Measurements from ENCODE around the gene IRF2BP1. TPM values are rescaled to one million over a fixed set of nuclear protein-coding genes. Genes with fewer than 3 reads are reported as not detected.
"Not testable (repeated sequence)": the region's sequence is repeated elsewhere in the genome, so short reads cannot be mapped to it uniquely, and the experiment has no call there.

Gene IRF2BP1
- polyA plus RNA-seq, 2 donors = 9.0 to 10.6 TPM

DNA sequence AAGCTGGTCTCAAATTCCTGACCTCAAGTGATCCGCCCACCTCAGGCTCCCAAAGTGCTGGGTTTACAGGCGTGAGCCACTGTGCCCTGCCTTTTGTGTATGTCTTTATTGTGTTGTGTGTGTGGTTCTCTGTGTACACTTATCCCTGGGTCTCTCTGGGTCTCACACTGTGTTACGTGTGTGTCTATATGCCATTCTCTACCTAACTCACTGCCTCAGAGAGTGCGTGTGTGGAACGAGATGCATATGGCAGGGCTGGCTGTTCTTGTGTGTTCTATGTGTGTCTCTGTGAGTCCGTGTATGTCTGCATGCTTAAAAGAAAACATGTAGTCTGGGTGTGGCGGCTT, 11.3 kb downstream of the IRF2BP1 start:
- no peak overlapping the region for H3K4me3 ChIP-seq (ENCODE audit: low read depth in 1 of 2, low read length in 2 of 2)
- no peaks in the 10 kb centered on the region for H3K9me3 ChIP-seq (ENCODE audit: control insufficient read depth in 2 of 2, insufficient read depth in 1 of 2, low read depth in 1 of 2, low read length in 1 of 2)
- WGBS, 2 donors = 88% methylated on average over 7 of the region's 7 CpGs
- no peak overlapping the region for H3K27ac ChIP-seq (ENCODE audit: low read depth in 2 of 2, low read length in 1 of 2)
- H3K4me1 ChIP-seq (ENCODE audit: control insufficient read depth in 2 of 2, insufficient read depth in 2 of 2, low read length in 1 of 2) = peaks cover 0 to 3% of the 10 kb centered on the region in 2 donors
- no peaks in the 10 kb centered on the region for H3K27me3 ChIP-seq (ENCODE audit: control insufficient read depth in 1 of 2, insufficient read depth in 2 of 2, low read length in 2 of 2)
- no peaks in the 10 kb centered on the region for H3K36me3 ChIP-seq (ENCODE audit: control insufficient read depth in 2 of 2, insufficient read depth in 2 of 2, low read length in 1 of 2)

GRCh38 chr19:45873219-45873772, 12.6 kb downstream of the IRF2BP1 start:
- Histone ChIP-seq H3K27ac (ENCODE audit: low read depth in 2 of 2, low read length in 1 of 2) (no peak overlapping the region), H3K4me1 (ENCODE audit: control insufficient read depth in 2 of 2, insufficient read depth in 2 of 2, low read length in 1 of 2) (peaks cover 0 to 3% of the 10 kb centered on the region in 2 donors), H3K36me3 (ENCODE audit: control insufficient read depth in 2 of 2, insufficient read depth in 2 of 2, low read length in 1 of 2) (no peaks in the 10 kb centered on the region), H3K27me3 (ENCODE audit: control insufficient read depth in 1 of 2, insufficient read depth in 2 of 2, low read length in 2 of 2) (no peaks in the 10 kb centered on the region), H3K4me3 (ENCODE audit: low read depth in 1 of 2, low read length in 2 of 2) (no peak overlapping the region), H3K9me3 (ENCODE audit: control insufficient read depth in 2 of 2, insufficient read depth in 1 of 2, low read depth in 1 of 2, low read length in 1 of 2) (no peaks in the 10 kb centered on the region)
- 85 to 86% methylated on average over 7 of the region's 7 CpGs for WGBS, 2 donors

DNA sequence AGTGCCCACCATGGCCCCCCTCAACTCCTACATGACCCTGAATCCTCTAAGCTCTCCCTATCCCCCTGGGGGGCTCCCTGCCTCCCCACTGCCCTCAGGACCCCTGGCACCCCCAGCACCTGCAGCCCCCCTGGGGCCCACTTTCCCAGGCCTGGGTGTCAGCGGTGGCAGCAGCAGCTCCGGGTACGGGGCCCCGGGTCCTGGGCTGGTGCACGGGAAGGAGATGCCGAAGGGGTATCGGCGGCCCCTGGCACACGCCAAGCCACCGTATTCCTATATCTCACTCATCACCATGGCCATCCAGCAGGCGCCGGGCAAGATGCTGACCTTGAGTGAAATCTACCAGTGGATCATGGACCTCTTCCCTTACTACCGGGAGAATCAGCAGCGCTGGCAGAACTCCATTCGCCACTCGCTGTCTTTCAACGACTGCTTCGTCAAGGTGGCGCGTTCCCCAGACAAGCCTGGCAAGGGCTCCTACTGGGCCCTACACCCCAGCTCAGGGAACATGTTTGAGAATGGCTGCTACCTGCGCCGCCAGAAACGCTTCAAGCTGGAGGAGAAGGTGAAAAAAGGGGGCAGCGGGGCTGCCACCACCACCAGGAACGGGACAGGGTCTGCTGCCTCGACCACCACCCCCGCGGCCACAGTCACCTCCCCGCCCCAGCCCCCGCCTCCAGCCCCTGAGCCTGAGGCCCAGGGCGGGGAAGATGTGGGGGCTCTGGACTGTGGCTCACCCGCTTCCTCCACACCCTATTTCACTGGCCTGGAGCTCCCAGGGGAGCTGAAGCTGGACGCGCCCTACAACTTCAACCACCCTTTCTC, 13.6 kb downstream of the IRF2BP1 start:
- H3K4me3 ChIP-seq (ENCODE audit: low read depth in 1 of 2, low read length in 2 of 2) = no peak overlapping the region
- H3K27me3 ChIP-seq (ENCODE audit: control insufficient read depth in 1 of 2, insufficient read depth in 2 of 2, low read length in 2 of 2) = no peaks in the 10 kb centered on the region
- peaks cover 0 to 3% of the 10 kb centered on the region in 2 donors for H3K4me1 ChIP-seq (ENCODE audit: control insufficient read depth in 2 of 2, insufficient read depth in 2 of 2, low read length in 1 of 2)
- H3K9me3 ChIP-seq (ENCODE audit: control insufficient read depth in 2 of 2, insufficient read depth in 1 of 2, low read depth in 1 of 2, low read length in 1 of 2) = no peaks in the 10 kb centered on the region
- no peaks in the 10 kb centered on the region for H3K36me3 ChIP-seq (ENCODE audit: control insufficient read depth in 2 of 2, insufficient read depth in 2 of 2, low read length in 1 of 2)
- H3K27ac ChIP-seq (ENCODE audit: low read depth in 2 of 2, low read length in 1 of 2) = no peak overlapping the region
- 92 to 94% methylated on average over 34 of the region's 34 CpGs for whole genome bisulfite sequencing, 2 donors

- H3K27ac ChIP-seq (ENCODE audit: low read depth in 2 of 2, low read length in 1 of 2) = no peak overlapping the region
- no peaks in the 10 kb centered on the region for H3K27me3 ChIP-seq (ENCODE audit: control insufficient read depth in 1 of 2, insufficient read depth in 2 of 2, low read length in 2 of 2)
- H3K9me3 ChIP-seq (ENCODE audit: control insufficient read depth in 2 of 2, insufficient read depth in 1 of 2, low read depth in 1 of 2, low read length in 1 of 2) = no peaks in the 10 kb centered on the region
- H3K36me3 ChIP-seq (ENCODE audit: control insufficient read depth in 2 of 2, insufficient read depth in 2 of 2, low read length in 1 of 2) = no peaks in the 10 kb centered on the region
- no peak overlapping the region for H3K4me3 ChIP-seq (ENCODE audit: low read depth in 1 of 2, low read length in 2 of 2)
- no peaks in the 10 kb centered on the region for H3K4me1 ChIP-seq (ENCODE audit: control insufficient read depth in 2 of 2, insufficient read depth in 2 of 2, low read length in 1 of 2)
- 72 to 80% methylated on average over 5 of the region's 5 CpGs for WGBS, 2 donors
Measured at GRCh38 chr19:45870798-45871197, 15.1 kb downstream of the IRF2BP1 start.

DNA sequence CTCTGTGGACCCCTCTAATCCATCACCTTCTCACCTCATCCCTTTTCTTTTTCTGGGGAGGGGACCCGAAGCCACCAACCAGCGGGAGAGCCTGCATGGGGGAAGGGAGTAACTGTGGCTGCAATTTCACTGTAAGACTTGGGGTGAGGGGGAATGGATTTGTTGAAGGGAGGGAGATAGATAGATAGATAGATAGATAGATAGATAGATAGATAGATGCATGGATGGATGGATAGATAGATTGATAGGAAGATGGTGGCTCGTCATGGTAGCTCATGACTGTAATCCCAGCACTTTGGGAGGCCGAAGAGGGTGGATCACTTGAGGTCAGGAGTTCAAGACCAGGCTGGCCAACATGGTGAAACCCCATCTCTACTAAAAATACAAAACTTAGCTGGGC, 18.7 kb downstream of the IRF2BP1 start:
- not testable (repeated sequence) for H3K9me3 ChIP-seq (ENCODE audit: control insufficient read depth in 2 of 2, insufficient read depth in 1 of 2, low read depth in 1 of 2, low read length in 1 of 2); H3K27me3 ChIP-seq (ENCODE audit: control insufficient read depth in 1 of 2, insufficient read depth in 2 of 2, low read length in 2 of 2); H3K36me3 ChIP-seq (ENCODE audit: control insufficient read depth in 2 of 2, insufficient read depth in 2 of 2, low read length in 1 of 2); H3K4me3 ChIP-seq (ENCODE audit: low read depth in 1 of 2, low read length in 2 of 2); H3K4me1 ChIP-seq (ENCODE audit: control insufficient read depth in 2 of 2, insufficient read depth in 2 of 2, low read length in 1 of 2); H3K27ac ChIP-seq (ENCODE audit: low read depth in 2 of 2, low read length in 1 of 2)
- whole genome bisulfite sequencing, 2 donors = 66 to 70% methylated on average over 4 of the region's 4 CpGs

- no peaks in the 10 kb centered on the region for H3K36me3 ChIP-seq (ENCODE audit: control insufficient read depth in 2 of 2, insufficient read depth in 2 of 2, low read length in 1 of 2)
- H3K4me1 ChIP-seq (ENCODE audit: control insufficient read depth in 2 of 2, insufficient read depth in 2 of 2, low read length in 1 of 2) = peaks cover 0 to 3% of the 10 kb centered on the region in 2 donors
- peaks cover 0 to 3% of the 10 kb centered on the region in 2 donors for H3K27me3 ChIP-seq (ENCODE audit: control insufficient read depth in 1 of 2, insufficient read depth in 2 of 2, low read length in 2 of 2)
- no peak overlapping the region for H3K4me3 ChIP-seq (ENCODE audit: low read depth in 1 of 2, low read length in 2 of 2)
- H3K9me3 ChIP-seq (ENCODE audit: control insufficient read depth in 2 of 2, insufficient read depth in 1 of 2, low read depth in 1 of 2, low read length in 1 of 2) = no peaks in the 10 kb centered on the region
- no peak overlapping the region for H3K27ac ChIP-seq (ENCODE audit: low read depth in 2 of 2, low read length in 1 of 2)
- WGBS, 2 donors = 45 to 59% methylated on average over 11 of the region's 11 CpGs
Measured at GRCh38 chr19:45866400-45867176, 19.4 kb downstream of the IRF2BP1 start.

GRCh38 chr19:45865269-45865948, 20.5 kb downstream of the IRF2BP1 start:
- Histone ChIP-seq H3K27ac (ENCODE audit: low read depth in 2 of 2, low read length in 1 of 2) (no peak overlapping the region), H3K36me3 (ENCODE audit: control insufficient read depth in 2 of 2, insufficient read depth in 2 of 2, low read length in 1 of 2) (no peaks in the 10 kb centered on the region), H3K27me3 (ENCODE audit: control insufficient read depth in 1 of 2, insufficient read depth in 2 of 2, low read length in 2 of 2) (peaks cover 0 to 3% of the 10 kb centered on the region in 2 donors), H3K9me3 (ENCODE audit: control insufficient read depth in 2 of 2, insufficient read depth in 1 of 2, low read depth in 1 of 2, low read length in 1 of 2) (no peaks in the 10 kb centered on the region), H3K4me3 (ENCODE audit: low read depth in 1 of 2, low read length in 2 of 2) (no peak overlapping the region), H3K4me1 (ENCODE audit: control insufficient read depth in 2 of 2, insufficient read depth in 2 of 2, low read length in 1 of 2) (peaks cover 0 to 3% of the 10 kb centered on the region in 2 donors)
- WGBS, 2 donors = 60 to 65% methylated on average over 9 of the region's 9 CpGs

DNA sequence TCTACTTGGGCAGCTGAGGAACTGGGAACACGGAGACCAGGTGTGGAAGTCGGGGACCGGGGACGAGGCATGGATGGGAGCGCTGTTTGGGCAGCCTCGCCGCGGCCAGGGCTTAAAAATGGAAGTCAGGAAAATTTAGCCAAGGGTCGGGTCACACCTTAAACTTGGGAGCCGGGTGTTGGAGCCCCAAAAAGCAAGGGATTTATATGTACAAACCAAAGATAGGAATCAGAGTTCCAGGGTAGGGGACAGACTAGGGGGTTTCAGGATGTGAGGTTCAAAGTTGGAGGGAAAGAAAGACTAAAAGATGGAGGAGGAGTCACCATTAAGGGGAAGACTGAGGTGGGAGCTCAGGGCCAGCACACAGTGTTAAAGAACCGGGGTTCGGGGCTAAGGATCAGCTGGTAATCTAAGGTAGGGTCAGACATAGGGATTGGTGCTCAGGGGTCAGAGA, 21.3 kb downstream of the IRF2BP1 start:
- H3K4me3 ChIP-seq (ENCODE audit: low read depth in 1 of 2, low read length in 2 of 2) = peak overlapping the region; percentile 8 to 95
- peaks cover 0 to 3% of the 10 kb centered on the region in 2 donors for H3K4me1 ChIP-seq (ENCODE audit: control insufficient read depth in 2 of 2, insufficient read depth in 2 of 2, low read length in 1 of 2)
- H3K36me3 ChIP-seq (ENCODE audit: control insufficient read depth in 2 of 2, insufficient read depth in 2 of 2, low read length in 1 of 2) = no peaks in the 10 kb centered on the region
- peaks cover 0 to 3% of the 10 kb centered on the region in 2 donors for H3K27me3 ChIP-seq (ENCODE audit: control insufficient read depth in 1 of 2, insufficient read depth in 2 of 2, low read length in 2 of 2)
- peak overlapping the region in 1 of 2 donors; percentile 5 for H3K27ac ChIP-seq (ENCODE audit: low read depth in 2 of 2, low read length in 1 of 2)
- 20 to 27% methylated on average over 12 of the region's 12 CpGs for WGBS, 2 donors
- no peaks in the 10 kb centered on the region for H3K9me3 ChIP-seq (ENCODE audit: control insufficient read depth in 2 of 2, insufficient read depth in 1 of 2, low read depth in 1 of 2, low read length in 1 of 2)

Data from esophagus (tissue), 2 donors.